GM10847 (cell line): ENCODE data around the gene SNORC.

ENCODE experiments used
- POLR2A ChIP-seq: IDR thresholded peaks from 2 replicates; pipeline ENCODE4 v1.6.1; 2011; ENCODE audit not compliant: insufficient read length; ENCODE audit errors: extremely low read depth

Gene SNORC

DNA sequence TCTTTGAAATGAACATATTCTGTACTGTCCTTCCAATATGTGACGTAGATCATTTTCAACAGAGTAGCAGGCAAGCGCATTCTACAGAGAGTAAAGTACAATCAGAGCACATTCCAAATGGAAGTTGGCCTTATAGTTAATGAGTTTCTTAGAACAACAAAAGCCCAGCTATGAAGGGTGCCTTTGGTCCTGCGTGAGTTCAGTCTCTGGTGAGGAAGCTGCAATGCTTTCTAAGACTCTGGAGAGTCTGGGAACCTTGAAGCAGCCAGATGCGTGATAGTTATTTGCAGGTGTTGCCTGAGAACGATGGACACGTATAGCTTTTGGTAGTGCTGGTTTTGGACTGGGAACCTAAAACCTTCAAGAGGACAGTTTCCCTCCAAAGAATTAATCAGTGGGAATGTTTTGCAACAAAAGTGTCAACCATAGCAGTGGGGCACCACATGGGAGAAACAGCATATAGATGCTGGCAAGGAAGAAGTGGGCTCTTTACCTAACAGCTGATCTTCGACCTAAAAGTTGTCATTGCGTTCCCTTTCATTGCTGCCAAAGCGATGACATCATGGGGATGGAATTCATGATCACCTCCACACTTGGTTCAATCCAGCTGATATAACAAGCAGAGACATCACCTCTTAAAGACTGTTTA lies 9.3 kb upstream of the SNORC start:
- no peak for TF ChIP-seq POLR2A

DNA sequence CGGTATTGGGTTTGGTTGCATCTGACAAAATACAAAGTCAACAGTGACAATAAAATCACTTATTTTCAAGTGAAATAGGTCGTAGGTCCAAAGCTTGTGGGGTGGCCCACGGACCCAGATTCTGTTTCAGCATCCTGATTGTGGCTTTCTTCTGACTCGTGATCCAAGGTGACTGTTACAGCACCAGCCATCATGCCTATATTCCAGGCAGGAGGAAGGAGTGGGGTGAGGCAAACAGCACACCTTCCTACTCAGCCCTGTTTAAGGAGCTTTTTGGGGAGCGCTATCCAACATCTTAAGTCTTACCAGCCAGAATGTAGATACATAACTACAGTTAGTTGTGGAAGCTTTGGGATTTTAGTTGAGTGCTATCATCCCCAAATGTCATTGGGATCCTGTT lies 8.7 kb upstream of the SNORC start:
- TF ChIP-seq POLR2A, result no peak

DNA sequence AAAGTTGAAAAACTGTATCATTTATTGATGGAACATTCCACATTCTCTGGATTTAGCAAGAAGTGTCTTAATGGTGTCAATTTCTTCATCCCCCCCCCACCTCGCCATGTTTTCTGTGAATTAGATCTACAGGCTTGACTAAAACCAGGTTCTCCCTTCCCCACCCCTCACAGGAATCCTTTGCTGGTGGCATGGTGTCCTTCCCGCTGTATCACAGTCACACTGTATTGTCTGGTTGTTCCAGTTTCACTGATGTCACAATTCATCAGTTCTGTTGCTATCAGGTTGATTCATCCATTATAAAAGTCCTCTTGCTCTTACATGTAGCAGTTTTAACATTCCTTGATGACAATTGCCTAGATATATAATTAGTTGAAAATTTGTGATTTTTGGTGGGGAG lies 6.1 kb upstream of the SNORC start:
- TF ChIP-seq POLR2A, result no peak

DNA sequence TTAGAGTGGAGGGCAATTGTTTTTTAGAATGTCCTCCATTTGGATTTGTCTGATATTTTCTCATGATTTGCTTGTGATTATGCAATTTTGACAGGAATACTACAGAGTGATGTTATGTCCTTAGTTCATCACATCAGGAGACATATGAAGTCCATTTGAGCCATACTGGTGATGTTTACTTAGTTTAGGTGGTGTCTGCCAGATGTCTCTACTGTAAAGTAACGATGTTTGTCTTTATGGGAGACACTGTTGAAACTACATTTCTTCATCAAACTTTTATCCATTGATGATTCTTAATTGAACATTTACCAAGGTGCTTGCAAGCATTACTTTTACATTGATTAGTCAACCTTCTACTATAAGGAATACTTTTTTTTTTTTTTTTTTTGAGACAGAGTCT lies 4.9 kb upstream of the SNORC start:
- no peak for TF ChIP-seq POLR2A

DNA sequence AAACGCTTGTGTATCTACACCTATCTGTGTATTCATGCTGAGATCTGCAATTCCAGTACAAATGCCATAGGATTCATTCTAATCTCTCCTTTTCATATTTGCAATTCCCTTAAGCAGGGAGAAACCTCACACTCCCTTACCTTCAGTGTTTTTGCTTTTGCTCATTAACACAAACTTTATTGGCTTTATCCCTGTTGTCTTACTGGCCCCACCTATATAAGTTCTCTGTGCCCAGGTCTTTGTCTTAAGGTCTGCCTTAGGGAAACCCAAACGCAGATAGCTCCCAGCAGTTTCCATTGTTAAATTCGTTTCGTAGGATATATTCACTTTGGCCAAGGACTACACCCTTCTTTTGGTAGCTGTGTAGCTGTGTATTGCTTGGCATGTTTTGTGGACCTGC lies 4.0 kb upstream of the SNORC start:
- TF ChIP-seq POLR2A, result no peak

DNA sequence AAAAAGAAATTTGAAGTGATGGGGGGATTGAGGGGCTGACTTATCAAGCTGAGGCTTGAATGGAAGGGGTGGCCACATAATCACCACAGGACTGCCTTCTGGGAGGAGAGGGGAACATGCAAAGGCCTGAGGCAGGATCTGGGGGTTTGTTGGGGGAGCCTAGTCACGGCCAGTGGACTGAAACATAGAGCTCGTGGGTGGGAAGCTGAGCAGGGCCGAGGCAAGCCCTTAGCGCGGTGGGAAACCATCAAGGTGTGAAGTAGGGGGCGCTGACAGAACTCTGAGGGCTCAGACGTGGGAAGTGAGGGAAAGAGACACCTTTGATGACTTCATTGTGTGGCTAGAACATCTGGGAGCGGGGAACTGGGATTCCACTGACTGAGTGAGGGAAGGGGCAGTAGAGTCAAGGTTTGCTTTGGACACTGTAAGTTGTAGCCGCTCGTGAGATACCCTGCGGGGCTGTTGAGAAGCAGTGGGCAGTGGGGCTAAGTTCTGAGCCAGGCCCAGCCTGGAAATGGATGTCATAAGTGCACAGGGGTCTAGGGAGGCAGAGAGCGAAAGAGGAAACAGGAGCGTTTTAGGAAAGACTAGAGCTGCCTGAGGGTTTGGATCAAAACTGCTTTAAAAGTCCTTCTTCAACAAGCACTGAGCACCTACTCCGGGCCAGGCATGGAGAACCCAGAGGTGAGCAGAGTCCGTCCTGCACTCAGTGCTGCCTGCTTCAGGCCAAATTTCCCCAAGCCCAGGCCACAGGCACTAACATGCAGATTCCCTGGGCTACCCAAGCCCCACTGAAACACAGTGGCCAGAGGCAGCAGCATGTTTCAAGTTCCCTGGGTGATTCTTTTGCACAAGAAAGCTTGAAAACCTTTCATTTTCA lies 686 bp upstream of the SNORC start:
- TF ChIP-seq POLR2A, result no peak

DNA sequence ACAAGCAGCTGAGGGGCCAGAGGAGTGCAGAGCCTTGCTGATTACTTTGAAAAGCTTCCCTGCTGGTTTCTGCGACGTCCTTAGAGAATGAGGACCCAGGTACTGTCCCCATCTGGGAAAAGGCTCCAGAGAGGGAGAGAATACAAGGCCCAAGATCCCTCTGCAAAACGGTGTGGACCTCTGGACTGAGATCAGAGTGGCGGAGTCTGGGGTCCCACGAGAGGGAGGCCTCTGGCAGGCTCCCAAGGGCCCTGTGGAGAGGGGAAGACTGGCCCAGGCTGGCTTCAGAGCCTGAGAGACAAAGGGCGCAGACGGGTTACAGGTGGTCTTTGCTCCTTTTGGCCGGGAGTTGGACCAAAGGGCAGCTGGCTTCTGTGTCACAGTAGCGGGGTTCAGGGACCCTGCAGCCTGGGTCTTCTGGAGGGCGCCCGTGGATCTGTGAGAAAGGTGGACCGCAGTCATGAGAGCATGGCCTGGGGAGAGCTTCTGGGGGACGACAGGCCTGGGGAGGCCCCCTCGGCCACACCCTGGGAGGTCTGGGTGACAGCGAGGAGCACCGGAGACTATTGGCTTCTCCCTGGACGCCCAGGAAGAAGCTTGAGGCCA lies 805 bp downstream of the SNORC start:
- TF ChIP-seq POLR2A, result no peak

DNA sequence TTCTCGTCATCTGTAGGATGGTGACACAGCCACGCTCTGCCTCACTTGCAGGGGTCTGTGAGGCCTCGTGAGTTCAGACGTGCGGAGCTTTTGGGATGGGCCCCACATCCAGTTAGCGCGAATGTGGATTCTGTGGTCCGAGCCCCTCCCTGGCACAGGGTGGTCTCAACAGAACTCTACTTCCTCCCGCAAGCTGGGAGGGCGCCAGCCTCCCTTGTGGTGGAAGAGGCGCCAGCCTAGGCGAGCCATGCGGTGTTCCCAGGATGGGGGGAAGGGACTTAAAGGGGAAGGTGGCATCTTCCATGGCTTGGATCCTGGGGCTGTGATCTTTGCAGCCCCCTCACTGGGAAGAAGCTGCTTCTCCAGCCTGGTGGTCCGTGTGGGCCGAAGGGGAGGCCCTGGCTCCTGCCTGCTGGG lies 1.4 kb downstream of the SNORC start:
- no peak for TF ChIP-seq POLR2A

DNA sequence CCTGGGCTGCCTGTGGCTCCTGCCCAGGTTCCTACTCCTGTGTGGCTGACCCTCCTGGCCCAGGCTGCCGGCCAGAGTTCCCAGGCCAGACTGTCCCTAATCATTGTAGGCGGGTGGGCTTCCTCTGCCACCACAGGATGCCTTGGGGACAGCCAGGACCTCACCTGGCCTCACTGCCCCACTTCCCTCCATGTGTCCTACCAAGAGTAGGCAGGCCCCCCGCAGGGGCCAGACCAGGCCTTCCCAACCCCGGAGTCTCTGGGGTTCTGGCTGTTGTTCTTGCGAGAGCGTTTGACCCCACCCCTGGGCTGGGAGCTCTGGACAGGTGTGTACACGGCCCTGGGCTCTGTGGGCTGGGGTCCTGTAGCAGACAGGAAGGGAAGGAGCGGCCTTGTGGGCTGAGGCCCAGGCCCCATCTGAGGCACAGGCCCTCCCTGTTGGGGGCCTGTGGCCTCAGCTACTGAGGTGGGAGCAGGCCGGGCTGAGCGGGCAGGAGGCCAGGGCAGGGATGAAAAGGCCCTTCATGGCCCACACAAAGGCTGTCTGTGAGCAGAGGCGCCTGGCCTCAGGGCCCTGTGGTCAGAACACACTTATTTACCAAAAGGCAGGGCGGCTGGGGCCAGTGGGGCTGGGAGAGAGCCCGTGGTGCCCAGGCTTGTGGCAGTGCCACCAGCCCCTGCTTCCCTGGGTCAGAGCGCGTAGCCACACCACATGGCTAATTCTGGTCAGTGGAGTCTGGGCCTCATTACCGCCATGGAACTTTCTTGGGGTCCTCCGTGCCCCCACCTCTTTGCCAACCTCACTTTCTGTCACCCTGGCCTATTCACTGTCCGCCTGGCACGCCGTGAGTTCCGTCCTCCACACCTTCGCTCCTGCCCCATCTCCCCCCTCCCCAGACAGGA lies 2.0 kb downstream of the SNORC start:
- TF ChIP-seq POLR2A, result no peak

DNA sequence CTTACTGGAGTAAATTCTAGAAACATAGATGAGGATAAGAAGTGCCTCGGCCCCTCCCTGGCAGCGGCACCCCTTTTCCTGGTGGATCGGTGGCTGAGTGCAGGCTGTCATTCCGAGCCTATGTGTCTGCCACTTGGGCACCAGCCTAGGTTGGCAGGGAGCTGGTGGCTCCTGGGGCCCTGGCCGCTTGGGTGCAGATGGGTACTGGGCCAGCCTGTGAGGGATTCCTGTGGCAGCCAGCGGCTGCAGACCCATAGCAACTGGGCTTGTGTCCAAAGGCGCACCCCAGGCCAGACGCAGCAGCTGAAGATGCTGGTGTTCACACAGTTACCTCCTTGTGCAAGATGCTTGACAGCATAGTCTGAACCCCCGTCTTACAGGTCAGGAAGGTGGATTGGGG lies 2.8 kb downstream of the SNORC start:
- no peak for TF ChIP-seq POLR2A

DNA sequence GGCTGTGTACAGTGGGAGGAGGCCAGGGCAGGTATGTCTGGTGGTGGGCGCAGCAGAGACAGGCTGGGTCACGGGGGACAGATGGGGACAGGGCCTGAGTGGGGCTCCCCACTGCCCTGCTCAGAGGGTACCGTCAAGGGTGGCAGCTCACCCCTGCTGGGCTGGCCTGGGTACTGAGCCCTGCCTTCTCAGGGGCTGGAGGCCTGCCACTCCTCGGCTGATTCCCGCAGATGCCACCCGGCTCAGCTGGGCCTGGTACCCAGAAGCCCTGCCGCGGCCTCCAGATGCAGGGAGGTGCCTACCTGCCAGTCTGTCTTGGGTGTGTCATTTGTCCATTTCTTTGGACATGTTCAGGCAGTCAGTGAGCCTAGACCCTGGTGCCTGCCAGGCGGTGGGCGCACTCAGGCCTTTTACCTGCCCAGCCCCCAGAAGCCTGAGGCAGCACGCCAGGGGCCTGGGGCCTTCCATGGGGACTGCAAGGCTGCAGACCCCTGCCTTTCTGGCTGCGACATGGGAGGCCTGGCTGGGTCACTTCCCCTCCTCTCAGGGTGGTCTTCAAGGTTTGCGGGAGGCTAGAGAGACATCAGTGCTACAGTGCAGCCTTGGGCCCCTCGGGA lies 3.3 kb downstream of the SNORC start:
- TF ChIP-seq POLR2A, result no peak

DNA sequence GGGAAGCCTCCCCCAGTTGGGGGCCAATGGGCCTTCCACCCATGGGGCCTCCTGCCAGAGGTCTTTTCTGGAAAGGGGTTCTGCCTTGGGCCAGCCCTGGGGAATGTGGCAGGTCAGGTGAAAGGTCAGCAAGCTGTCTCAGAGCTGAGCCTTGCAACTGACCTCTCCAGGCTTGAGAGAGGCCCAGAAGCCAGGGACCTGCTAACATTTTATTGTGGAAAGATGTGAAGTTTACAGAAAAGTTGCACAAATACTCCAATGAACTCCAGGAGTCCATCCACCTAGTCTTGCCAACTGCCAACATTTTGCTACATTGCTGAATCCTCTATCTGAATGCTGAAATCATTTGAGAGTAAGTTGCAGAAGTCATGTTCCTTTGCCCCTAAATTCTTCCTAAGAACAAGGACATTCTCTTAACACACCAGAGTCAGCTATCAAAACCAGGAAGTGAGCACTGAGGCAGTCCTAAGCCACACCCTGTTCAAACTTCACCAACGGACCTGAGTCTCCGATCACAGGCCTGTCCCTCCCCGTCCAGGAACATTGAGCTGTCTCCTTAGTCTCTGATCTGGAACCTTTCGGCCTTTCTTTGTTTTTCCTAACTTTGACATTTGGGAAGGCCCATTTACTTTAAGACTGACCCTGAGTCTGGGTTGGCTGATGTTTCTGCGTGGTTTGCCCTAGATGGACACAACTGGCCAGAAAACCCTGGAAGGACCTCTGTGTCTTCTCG lies 4.0 kb downstream of the SNORC start:
- TF ChIP-seq POLR2A, result no peak

DNA sequence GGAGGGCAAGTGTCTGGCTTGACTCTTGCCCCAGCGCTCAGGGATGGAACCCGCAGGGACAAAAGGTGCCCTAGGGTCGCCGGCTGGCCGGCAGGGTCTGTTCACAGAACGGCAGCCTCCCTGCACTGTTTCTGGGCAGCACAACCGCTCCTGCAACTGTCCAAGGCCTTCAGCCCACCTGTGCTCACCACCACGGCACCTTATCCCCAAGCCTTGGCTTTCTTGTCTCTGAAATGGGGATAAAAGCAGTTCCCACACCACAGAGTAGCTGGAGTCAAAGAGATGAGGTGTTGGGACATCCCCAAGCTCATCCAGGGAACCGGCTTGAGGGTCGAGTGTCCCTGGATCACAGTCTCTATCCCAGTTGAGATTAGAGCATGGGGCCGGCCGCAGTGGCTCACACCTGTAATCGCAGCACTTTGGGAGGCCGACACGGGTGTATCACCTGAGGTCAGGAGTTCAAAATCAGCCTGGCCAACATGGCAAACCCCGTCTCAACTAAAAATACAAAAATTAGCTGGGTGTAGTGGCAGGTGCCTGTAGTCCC lies 4.7 kb downstream of the SNORC start:
- TF ChIP-seq POLR2A, result no peak
